ENCODE data around the gene IL1A.

IL1A gene

GRCh38 chr2:112824694-112825085, 40.4 kb upstream of the IL1A start (continued):
- TF ChIP-seq, protein P1, sequence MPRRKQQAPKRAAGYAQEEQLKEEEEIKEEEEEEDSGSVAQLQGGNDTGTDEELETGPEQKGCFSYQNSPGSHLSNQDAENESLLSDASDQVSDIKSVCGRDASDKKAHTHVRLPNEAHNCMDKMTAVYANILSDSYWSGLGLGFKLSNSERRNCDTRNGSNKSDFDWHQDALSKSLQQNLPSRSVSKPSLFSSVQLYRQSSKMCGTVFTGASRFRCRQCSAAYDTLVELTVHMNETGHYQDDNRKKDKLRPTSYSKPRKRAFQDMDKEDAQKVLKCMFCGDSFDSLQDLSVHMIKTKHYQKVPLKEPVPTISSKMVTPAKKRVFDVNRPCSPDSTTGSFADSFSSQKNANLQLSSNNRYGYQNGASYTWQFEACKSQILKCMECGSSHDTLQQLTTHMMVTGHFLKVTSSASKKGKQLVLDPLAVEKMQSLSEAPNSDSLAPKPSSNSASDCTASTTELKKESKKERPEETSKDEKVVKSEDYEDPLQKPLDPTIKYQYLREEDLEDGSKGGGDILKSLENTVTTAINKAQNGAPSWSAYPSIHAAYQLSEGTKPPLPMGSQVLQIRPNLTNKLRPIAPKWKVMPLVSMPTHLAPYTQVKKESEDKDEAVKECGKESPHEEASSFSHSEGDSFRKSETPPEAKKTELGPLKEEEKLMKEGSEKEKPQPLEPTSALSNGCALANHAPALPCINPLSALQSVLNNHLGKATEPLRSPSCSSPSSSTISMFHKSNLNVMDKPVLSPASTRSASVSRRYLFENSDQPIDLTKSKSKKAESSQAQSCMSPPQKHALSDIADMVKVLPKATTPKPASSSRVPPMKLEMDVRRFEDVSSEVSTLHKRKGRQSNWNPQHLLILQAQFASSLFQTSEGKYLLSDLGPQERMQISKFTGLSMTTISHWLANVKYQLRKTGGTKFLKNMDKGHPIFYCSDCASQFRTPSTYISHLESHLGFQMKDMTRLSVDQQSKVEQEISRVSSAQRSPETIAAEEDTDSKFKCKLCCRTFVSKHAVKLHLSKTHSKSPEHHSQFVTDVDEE (CRISPR knock-in tag; IDR thresholded peaks at IDR 0.05) = no peak
- TF ChIP-seq ISL1 (CRISPR knock-in tag; IDR thresholded peaks at IDR 0.05) (no peak), OSR1 (CRISPR knock-in tag; IDR thresholded peaks at IDR 0.05) (no peak), ESRRG (CRISPR knock-in tag; IDR thresholded peaks at IDR 0.05) (no peak), RARB (CRISPR knock-in tag; IDR thresholded peaks at IDR 0.05) (no peak), ZNF8 (CRISPR knock-in tag; IDR thresholded peaks at IDR 0.05) (no peak)

DNA sequence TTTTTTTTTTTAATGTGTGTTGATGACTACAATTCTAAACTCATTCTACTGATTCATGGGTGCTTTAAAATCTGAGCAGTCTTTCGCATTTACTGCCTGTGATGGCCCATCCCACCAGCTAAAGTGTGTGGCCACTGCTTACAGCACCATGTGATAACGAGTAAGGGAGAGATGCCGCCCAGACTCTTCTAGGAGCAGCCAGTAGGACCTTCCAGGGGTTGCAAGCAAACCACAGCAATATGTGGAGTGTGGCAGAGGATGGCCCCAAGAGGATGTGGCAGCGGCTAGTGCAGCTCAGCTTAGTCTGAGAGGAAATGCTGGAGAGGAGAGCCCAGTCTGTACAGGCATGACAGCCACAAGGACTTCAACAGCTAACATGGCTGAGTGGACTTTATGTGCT, 37.4 kb upstream of the IL1A start:
- ATAC-seq = no peak
- no peak for TF ChIP-seq RARB (CRISPR knock-in tag; IDR thresholded peaks at IDR 0.05)
- no peak for TF ChIP-seq ESRRG (CRISPR knock-in tag; IDR thresholded peaks at IDR 0.05)
- TF ChIP-seq ISL1 (CRISPR knock-in tag; IDR thresholded peaks at IDR 0.05) = no peak
- no peak for TF ChIP-seq ZNF565 (CRISPR knock-in tag; conservative IDR thresholded peaks at IDR 0.05; ENCODE audit: low read depth)
- no peak for TF ChIP-seq ZNF8 (CRISPR knock-in tag; IDR thresholded peaks at IDR 0.05)
- no peak for TF ChIP-seq OSR1 (CRISPR knock-in tag; IDR thresholded peaks at IDR 0.05)
- TF ChIP-seq GLIS3 (CRISPR knock-in tag; IDR thresholded peaks at IDR 0.05) = no peak

GRCh38 chr2:112821142-112821541, 36.8 kb upstream of the IL1A start:
- TF ChIP-seq TOX (CRISPR knock-in tag; IDR thresholded peaks at IDR 0.05; ENCODE audit: borderline replicate concordance) (no peak), CSDC2 (CRISPR knock-in tag; IDR thresholded peaks at IDR 0.05) (no peak), BACH2 (CRISPR knock-in tag; IDR thresholded peaks at IDR 0.05; ENCODE audit: borderline replicate concordance) (no peak), ARNTL (CRISPR knock-in tag; IDR thresholded peaks at IDR 0.05; ENCODE audit: borderline replicate concordance, low read depth) (no peak), ISL1 (CRISPR knock-in tag; IDR thresholded peaks at IDR 0.05) (no peak), ZFP3 (CRISPR knock-in tag; IDR thresholded peaks at IDR 0.05) (no peak), GLIS3 (CRISPR knock-in tag; IDR thresholded peaks at IDR 0.05) (no peak), ZC3H10 (CRISPR knock-in tag; IDR thresholded peaks at IDR 0.05) (no peak), PPARA (CRISPR knock-in tag; IDR thresholded peaks at IDR 0.05; ENCODE audit: borderline replicate concordance) (no peak), ZFP30 (CRISPR knock-in tag; IDR thresholded peaks at IDR 0.05) (no peak), RARB (CRISPR knock-in tag; IDR thresholded peaks at IDR 0.05) (no peak), OSR1 (CRISPR knock-in tag; IDR thresholded peaks at IDR 0.05) (no peak), TCF4 (CRISPR knock-in tag; IDR thresholded peaks at IDR 0.05; ENCODE audit: borderline replicate concordance) (no peak)
- TF ChIP-seq, protein P2, sequence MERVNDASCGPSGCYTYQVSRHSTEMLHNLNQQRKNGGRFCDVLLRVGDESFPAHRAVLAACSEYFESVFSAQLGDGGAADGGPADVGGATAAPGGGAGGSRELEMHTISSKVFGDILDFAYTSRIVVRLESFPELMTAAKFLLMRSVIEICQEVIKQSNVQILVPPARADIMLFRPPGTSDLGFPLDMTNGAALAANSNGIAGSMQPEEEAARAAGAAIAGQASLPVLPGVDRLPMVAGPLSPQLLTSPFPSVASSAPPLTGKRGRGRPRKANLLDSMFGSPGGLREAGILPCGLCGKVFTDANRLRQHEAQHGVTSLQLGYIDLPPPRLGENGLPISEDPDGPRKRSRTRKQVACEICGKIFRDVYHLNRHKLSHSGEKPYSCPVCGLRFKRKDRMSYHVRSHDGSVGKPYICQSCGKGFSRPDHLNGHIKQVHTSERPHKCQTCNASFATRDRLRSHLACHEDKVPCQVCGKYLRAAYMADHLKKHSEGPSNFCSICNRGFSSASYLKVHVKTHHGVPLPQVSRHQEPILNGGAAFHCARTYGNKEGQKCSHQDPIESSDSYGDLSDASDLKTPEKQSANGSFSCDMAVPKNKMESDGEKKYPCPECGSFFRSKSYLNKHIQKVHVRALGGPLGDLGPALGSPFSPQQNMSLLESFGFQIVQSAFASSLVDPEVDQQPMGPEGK (CRISPR knock-in tag; IDR thresholded peaks at IDR 0.05; ENCODE audit: borderline replicate concordance) = no peak
- TF ChIP-seq, protein P3, sequence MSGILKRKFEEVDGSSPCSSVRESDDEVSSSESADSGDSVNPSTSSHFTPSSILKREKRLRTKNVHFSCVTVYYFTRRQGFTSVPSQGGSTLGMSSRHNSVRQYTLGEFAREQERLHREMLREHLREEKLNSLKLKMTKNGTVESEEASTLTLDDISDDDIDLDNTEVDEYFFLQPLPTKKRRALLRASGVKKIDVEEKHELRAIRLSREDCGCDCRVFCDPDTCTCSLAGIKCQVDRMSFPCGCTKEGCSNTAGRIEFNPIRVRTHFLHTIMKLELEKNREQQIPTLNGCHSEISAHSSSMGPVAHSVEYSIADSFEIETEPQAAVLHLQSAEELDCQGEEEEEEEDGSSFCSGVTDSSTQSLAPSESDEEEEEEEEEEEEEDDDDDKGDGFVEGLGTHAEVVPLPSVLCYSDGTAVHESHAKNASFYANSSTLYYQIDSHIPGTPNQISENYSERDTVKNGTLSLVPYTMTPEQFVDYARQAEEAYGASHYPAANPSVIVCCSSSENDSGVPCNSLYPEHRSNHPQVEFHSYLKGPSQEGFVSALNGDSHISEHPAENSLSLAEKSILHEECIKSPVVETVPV (CRISPR knock-in tag; IDR thresholded peaks at IDR 0.05) = no peak
- TF ChIP-seq, protein P4, sequence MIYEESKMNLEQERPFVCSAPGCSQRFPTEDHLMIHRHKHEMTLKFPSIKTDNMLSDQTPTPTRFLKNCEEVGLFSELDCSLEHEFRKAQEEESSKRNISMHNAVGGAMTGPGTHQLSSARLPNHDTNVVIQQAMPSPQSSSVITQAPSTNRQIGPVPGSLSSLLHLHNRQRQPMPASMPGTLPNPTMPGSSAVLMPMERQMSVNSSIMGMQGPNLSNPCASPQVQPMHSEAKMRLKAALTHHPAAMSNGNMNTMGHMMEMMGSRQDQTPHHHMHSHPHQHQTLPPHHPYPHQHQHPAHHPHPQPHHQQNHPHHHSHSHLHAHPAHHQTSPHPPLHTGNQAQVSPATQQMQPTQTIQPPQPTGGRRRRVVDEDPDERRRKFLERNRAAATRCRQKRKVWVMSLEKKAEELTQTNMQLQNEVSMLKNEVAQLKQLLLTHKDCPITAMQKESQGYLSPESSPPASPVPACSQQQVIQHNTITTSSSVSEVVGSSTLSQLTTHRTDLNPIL (CRISPR knock-in tag; IDR thresholded peaks at IDR 0.05; ENCODE audit: low read depth) = no peak
- TF ChIP-seq, protein P1 (CRISPR knock-in tag; IDR thresholded peaks at IDR 0.05) = no peak
- TF ChIP-seq, protein P5, sequence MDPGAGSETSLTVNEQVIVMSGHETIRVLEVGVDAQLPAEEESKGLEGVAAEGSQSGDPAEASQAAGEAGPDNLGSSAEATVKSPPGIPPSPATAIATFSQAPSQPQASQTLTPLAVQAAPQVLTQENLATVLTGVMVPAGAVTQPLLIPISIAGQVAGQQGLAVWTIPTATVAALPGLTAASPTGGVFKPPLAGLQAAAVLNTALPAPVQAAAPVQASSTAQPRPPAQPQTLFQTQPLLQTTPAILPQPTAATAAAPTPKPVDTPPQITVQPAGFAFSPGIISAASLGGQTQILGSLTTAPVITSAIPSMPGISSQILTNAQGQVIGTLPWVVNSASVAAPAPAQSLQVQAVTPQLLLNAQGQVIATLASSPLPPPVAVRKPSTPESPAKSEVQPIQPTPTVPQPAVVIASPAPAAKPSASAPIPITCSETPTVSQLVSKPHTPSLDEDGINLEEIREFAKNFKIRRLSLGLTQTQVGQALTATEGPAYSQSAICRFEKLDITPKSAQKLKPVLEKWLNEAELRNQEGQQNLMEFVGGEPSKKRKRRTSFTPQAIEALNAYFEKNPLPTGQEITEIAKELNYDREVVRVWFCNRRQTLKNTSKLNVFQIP (CRISPR knock-in tag; IDR thresholded peaks at IDR 0.05; ENCODE audit: borderline replicate concordance, low read depth) = no peak
- ATAC-seq = no peak
